HFFc6 (cell line): Measurements from ENCODE around the gene CALCOCO2. TPM values are rescaled to one million over a fixed set of nuclear protein-coding genes. Genes with fewer than 3 reads are reported as not detected.
A peak's percentile ranks its signal among the peaks of the same experiment; 100 is the strongest.
"Not testable (repeated sequence)": the region's sequence is repeated elsewhere in the genome, so short reads cannot be mapped to it uniquely, and the experiment has no call there.

Experiments used
- DNase-seq: peaks from one replicate; pipeline ENCODE4 v3.0.0-alpha.2; 2018
- H3K27ac Mint-ChIP-seq: 2 replicates; pipeline ENCODE4 v1.8.0; 2020; ENCODE audit warnings: mild to moderate bottlenecking, mixed read lengths
- H3K27me3 Mint-ChIP-seq: 2 replicates; pipeline ENCODE4 v1.8.0; 2021; ENCODE audit warnings: mild to moderate bottlenecking, moderate library complexity, mixed read lengths; ENCODE audit not compliant: insufficient read depth
- H3K36me3 Mint-ChIP-seq: 2 replicates; pipeline ENCODE4 v1.8.0; 2021; ENCODE audit warnings: low read depth, mixed read lengths
- H3K4me1 Mint-ChIP-seq: 2 replicates; pipeline ENCODE4 v1.8.0; 2020; ENCODE audit warnings: low read depth, mixed read lengths
- H3K4me3 Mint-ChIP-seq: 2 replicates; pipeline ENCODE4 v1.8.0; 2020; ENCODE audit warnings: mild to moderate bottlenecking, moderate library complexity, mixed read lengths
- H3K9me3 Mint-ChIP-seq: 2 replicates; pipeline ENCODE4 v1.8.0; 2020; ENCODE audit warnings: mild to moderate bottlenecking, mixed read lengths
- total RNA-seq, 6 experiments: library from RNA; stranded (reverse); fragmentation: NEBNext Ultra II Directional; extraction: Animal tissue kit (Norgen Biotek cat#: 25700); gene quantifications; 2 replicates in 1 of 6; 3 replicates in 5 of 6; pipeline ENCODE4 v1.2.3, GENCODE V29; 2021
- TF ChIP-seq, protein P1 (sequence below): fragments of 200-600 bp; sonication (generic); IDR thresholded peaks from 2 replicates; pipeline ENCODE4 v1.5.0; 2021; ENCODE audit warnings: antibody characterized with exemption, mild to moderate bottlenecking

Gene CALCOCO2
- total RNA-seq, 6 experiments from 2014 or later: 71.5 to 91.1 (median 84.5) TPM

GRCh38 chr17:48792033-48792798, 38.6 kb upstream of the CALCOCO2 start:
- TF ChIP-seq, protein P1, sequence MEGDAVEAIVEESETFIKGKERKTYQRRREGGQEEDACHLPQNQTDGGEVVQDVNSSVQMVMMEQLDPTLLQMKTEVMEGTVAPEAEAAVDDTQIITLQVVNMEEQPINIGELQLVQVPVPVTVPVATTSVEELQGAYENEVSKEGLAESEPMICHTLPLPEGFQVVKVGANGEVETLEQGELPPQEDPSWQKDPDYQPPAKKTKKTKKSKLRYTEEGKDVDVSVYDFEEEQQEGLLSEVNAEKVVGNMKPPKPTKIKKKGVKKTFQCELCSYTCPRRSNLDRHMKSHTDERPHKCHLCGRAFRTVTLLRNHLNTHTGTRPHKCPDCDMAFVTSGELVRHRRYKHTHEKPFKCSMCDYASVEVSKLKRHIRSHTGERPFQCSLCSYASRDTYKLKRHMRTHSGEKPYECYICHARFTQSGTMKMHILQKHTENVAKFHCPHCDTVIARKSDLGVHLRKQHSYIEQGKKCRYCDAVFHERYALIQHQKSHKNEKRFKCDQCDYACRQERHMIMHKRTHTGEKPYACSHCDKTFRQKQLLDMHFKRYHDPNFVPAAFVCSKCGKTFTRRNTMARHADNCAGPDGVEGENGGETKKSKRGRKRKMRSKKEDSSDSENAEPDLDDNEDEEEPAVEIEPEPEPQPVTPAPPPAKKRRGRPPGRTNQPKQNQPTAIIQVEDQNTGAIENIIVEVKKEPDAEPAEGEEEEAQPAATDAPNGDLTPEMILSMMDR: no peak
- Mint-ChIP-seq H3K9me3 (no peaks in the 10 kb centered on the region), H3K27me3 (peaks cover 29% of the 10 kb centered on the region), H3K27ac (no peak overlapping the region), H3K4me1 (peaks cover 35% of the 10 kb centered on the region), H3K36me3 (no peaks in the 10 kb centered on the region), H3K4me3 (no peak overlapping the region; the same call in 1 of the 2 replicates)
- DNase-seq: no peak

DNA sequence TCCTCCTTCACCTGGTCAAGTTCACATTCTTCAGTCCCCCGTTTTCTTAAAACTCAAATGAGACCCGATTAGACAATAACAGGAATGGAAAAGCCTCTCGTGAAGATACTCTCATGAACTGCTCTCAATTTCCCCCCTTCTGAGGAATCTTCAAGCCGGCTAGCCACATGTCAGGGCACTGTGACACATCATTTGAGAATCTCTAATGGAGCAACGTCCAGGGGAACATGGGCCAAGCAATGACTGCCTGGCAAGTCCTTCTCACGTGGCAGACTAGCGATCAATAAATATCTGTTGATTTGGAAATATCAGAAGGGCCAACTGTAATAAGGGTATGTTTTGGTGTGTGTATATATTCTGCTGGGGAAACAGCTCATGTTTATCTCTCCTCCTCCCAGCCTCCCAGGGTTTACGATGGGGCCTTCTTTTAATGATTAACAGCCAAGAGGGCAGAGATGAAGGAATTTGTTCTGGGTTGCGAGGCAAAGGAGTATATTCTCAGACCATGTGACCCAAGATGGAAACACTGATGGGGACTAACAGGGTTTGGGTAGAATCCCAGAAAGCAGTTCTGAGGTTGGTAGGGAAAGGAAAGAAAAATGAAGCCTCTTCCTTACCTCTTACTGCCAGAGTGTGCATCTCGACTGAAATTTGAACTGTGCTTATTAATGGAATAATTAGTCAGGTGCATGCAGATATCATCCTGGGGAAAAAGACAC, 35.2 kb upstream of the CALCOCO2 start:
- Mint-ChIP-seq H3K27ac (peak overlapping the region; percentile 82), H3K4me3 (peak overlapping the region; percentile 34), H3K36me3 (no peaks in the 10 kb centered on the region), H3K9me3 (no peaks in the 10 kb centered on the region), H3K27me3 (peaks cover 15% of the 10 kb centered on the region), H3K4me1 (peaks cover 38% of the 10 kb centered on the region)
- peak; percentile 73 for DNase-seq
- TF ChIP-seq, protein P1: no peak

DNA sequence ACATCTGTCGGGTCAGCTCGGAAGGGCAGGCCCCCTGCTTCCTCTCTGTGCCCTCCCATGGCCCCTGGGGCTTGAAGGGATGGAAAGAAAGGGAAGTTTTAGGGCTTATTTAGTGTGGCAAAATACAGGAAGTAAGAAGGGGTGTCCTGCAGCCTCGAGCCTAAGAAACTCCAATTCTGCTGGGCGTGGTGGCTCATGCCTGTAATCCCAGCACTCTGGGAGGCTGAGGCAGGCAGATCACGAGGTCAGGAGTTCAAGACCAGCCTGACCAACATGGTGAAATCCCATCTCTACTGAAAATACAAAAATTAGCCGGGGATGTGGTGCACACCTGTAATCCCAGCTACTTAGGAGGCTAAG, 34.7 kb upstream of the CALCOCO2 start:
- H3K27me3 Mint-ChIP-seq: peaks cover 20% of the 10 kb centered on the region
- DNase-seq, H3K36me3 Mint-ChIP-seq, H3K9me3 Mint-ChIP-seq: not testable (repeated sequence)
- peak overlapping the region; percentile 82 for H3K27ac Mint-ChIP-seq
- H3K4me3 Mint-ChIP-seq: 0 out of 2 replicates have a peak overlapping the region, but pooled peaks have one; percentile 34
- H3K4me1 Mint-ChIP-seq: peaks cover 39% of the 10 kb centered on the region

- H3K4me3 Mint-ChIP-seq: no peak overlapping the region
- no peaks in the 10 kb centered on the region for H3K36me3 Mint-ChIP-seq
- no peak for DNase-seq
- peaks cover 11% of the 10 kb centered on the region for H3K27me3 Mint-ChIP-seq
- peaks cover 47% of the 10 kb centered on the region for H3K4me1 Mint-ChIP-seq
- no peaks in the 10 kb centered on the region for H3K9me3 Mint-ChIP-seq
- TF ChIP-seq, protein P1: no peak
- H3K27ac Mint-ChIP-seq: no peak overlapping the region
Observed at GRCh38 chr17:48799069-48799723, 31.6 kb upstream of the CALCOCO2 start.

DNA sequence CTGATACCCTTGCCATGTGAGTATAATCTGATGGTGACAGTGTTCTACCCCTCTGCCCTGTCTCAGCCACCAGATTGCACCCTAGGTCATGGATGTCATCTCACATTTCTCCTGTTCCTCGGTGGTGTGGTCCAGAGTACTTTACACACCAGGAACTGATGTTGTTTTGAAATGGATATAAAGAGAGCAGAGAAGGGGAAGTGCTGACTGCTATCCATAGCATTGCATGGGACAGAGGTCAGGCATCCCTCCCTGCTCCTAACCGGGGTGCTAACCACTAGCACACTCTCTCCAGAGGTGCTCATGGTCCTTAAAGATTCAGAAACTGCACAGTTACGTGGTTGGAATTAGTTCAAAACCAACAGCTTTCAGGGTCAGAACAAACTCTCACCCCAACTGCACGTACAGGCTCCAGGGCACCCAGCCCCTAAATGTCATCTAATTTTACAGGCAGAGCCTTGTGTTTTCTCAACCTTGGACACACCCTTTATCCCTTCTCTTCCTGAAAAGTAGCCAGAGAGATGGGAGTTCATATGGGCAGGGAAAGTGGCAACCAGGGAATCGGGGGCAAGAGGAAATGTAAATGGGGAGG, 30.1 kb upstream of the CALCOCO2 start:
- TF ChIP-seq, protein P1: no peak
- no peak overlapping the region for H3K27ac Mint-ChIP-seq
- no peaks in the 10 kb centered on the region for H3K36me3 Mint-ChIP-seq
- no peak for DNase-seq
- H3K4me1 Mint-ChIP-seq: peaks cover 44% of the 10 kb centered on the region
- no peak overlapping the region for H3K4me3 Mint-ChIP-seq
- H3K27me3 Mint-ChIP-seq: peaks cover 16% of the 10 kb centered on the region
- no peaks in the 10 kb centered on the region for H3K9me3 Mint-ChIP-seq
